Neural cell (in vitro differentiated cells): ENCODE results near the gene BTBD16.

Experiments
- CTCF ChIP-seq: fragments of 450-650 bp; IDR thresholded peaks from 2 replicates; pipeline ENCODE4 v1.5.1; 2014; ENCODE audit warnings: antibody characterized with exemption, mild to moderate bottlenecking, moderate library complexity; ENCODE audit not compliant: poor library complexity, severe bottlenecking
- EP300 ChIP-seq: fragments of 450-650 bp; conservative IDR thresholded peaks from 2 replicates; pipeline ENCODE4 v1.6.1; 2014; ENCODE audit warnings: antibody characterized with exemption, mild to moderate bottlenecking, moderate library complexity; ENCODE audit not compliant: poor library complexity, severe bottlenecking
- EZH2 ChIP-seq: fragments of 200-600, 300-800 bp; shearing (Covaris generic), sonication (generic); IDR thresholded peaks from 2 replicates; pipeline ENCODE4 v1.6.1; 2014; ENCODE audit warnings: antibody characterized with exemption, low read length, borderline replicate concordance, mild to moderate bottlenecking; ENCODE audit not compliant: insufficient read depth, poor library complexity, severe bottlenecking
- POLR2AphosphoS5 ChIP-seq: IDR thresholded peaks from 2 replicates; pipeline ENCODE4 v1.6.1; 2012
- RAD21 ChIP-seq: fragments of 450-650 bp; conservative IDR thresholded peaks from 2 replicates; pipeline ENCODE4 v1.6.1; 2014; ENCODE audit warnings: antibody characterized with exemption, mild to moderate bottlenecking, moderate library complexity
- REST ChIP-seq: IDR thresholded peaks from 2 replicates; pipeline ENCODE4 v1.6.1; 2012; ENCODE audit warnings: borderline replicate concordance
- SMC3 ChIP-seq: fragments of 450-650 bp; conservative IDR thresholded peaks from 2 replicates; pipeline ENCODE4 v1.6.1; 2014; ENCODE audit warnings: antibody characterized with exemption, mild to moderate bottlenecking, moderate library complexity; ENCODE audit not compliant: poor library complexity
- TAF1 ChIP-seq: IDR thresholded peaks from 2 replicates; pipeline ENCODE4 v1.6.1; 2012; ENCODE audit warnings: low read depth

- TF ChIP-seq CTCF = no peak
- no peak for TF ChIP-seq SMC3
- TF ChIP-seq EZH2 = no peak
- TF ChIP-seq REST = no peak
- TF ChIP-seq TAF1 = no peak
- no peak for TF ChIP-seq RAD21
- no peak for TF ChIP-seq POLR2AphosphoS5
- TF ChIP-seq EP300 = no peak
These were observed 45.3 kb downstream of the BTBD16 start for GRCh38 chr10:122316224-122316884.
